UCSD-AML1 (cell line): ENCODE data around the gene KRIT1.
"Not testable (repeated sequence)": the region's sequence is repeated elsewhere in the genome, so short reads cannot be mapped to it uniquely, and the experiment has no call there.

Experiments used
- DNase-seq: peaks from one replicate; lab custom pipeline; 2025; ENCODE audit not compliant: unreplicated experiment; lab: John Stamatoyannopoulos, UW

Gene KRIT1

GRCh38 chr7:92250603-92251002 lies 4.9 kb upstream of the KRIT1 start:
- no peak for DNase-seq

GRCh38 chr7:92246360-92247101 lies 817 bp upstream of the KRIT1 start:
- peak; percentile 35 for DNase-seq

DNA sequence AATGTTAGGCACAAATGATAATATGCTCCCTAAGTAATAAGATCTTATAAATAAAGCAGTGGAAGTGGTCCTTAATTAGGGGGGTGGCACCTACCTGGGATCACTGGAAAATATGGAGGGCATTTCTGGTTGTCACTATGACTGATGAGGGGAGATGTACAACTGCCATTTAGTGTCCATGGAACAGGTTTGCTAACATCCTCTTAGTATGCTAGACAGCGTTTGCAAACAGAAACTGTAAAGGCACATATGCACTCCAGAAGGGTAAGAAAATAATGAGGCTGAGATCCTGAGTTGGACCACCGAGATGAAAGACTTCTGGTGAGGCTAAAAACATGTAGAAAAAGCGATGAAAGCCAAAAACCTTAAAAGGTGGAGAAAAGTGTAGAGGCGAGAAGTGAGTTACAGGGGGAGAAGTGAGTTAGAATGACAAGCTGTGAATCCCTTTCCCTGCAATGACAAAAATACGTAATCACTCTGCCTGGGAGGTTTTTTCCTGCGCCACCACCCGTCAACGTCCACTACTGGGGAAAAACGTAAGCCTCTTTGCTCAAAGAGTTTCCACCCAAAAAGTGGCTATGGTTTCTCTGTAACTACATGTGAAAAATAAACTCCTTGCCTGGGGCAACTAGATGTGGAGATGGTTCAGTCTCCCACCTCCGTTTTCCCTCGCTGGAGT lies 767 bp downstream of the KRIT1 start:
- no peak for DNase-seq

GRCh38 chr7:92242972-92243371 lies 2.7 kb downstream of the KRIT1 start:
- no peak for DNase-seq

DNA sequence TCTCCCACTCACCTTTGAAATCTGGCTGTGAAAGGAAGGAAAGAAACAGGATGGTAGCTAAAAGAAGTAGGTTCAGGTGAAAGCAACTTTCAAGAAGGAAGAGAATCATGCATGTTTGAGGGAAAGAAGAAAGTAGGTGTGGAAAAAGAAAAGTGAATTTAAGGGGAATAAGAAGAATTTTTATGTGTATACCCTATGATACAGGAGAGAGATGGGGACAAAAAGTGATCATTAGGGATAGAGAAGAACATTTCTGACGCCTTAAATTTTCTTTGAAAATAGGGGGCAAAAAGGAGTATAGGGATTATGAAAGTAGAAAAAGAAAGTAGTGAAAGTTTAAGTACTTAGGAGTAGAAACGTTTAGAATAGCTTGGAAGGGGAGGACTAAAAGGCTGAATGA lies 15.2 kb downstream of the KRIT1 start:
- no peak for DNase-seq

DNA sequence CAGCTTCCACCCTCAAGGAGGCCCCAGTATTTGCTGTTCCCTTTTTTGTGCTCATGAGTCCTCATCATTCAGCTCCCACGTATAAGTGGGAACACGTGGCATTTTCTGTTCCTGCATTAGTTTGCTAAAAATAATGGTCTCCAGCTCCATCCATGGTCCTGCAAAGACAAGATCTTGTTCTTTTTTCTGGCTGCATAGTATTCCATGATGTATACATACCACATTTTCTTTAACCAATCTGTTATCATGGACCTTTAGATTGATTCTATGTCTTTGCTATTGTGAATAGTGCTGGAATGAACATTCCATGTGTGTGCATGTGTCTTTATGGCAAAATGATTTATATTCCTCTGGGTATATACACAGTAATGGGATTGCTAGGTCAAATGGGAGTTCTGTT lies 17.0 kb downstream of the KRIT1 start:
- DNase-seq = no peak

- no peak for DNase-seq
Measured at GRCh38 chr7:92228100-92228499, 17.6 kb downstream of the KRIT1 start.

GRCh38 chr7:92226981-92227380 lies 18.7 kb downstream of the KRIT1 start:
- no peak for DNase-seq

DNA sequence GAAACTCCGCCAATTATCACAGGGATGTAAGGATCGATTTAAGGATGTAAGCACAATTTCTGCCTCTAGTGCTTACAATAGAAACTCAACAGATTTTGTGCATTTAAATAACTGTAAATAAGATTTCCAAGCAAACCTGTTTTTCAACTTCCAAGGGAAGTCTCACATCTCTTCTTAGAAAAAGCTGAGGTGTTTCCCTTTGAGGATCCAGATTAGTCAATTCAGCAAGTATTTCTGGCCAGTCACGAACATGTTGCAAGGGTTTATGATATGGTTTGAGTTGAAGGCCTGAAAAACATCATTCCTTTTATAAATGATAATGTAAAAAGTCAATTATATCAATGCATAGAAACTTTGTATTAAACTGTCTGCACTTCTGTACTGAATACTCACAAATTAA lies 23.9 kb downstream of the KRIT1 start:
- no peak for DNase-seq

- no peak for DNase-seq
Measured at GRCh38 chr7:92206672-92207071, 39.0 kb downstream of the KRIT1 start.

DNA sequence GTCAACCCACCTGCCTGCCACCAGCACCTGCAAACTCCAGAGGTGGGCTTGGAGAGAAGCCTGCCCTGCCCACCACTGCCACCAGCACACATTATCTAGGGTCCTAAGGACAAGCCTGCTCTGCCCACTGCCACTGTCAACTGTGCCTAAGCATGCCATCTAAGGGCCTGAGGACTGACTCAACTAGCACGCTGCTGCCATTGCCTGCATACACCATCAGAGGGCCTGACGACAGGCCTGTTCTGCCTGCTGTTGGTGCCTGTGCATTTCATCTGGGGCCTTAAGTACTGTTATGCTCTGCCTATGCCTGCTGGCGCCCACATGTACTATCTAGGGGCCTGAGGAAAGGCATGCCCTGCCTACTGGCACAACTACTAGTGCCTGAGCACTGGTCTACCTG lies 39.7 kb downstream of the KRIT1 start:
- DNase-seq = no peak

DNA sequence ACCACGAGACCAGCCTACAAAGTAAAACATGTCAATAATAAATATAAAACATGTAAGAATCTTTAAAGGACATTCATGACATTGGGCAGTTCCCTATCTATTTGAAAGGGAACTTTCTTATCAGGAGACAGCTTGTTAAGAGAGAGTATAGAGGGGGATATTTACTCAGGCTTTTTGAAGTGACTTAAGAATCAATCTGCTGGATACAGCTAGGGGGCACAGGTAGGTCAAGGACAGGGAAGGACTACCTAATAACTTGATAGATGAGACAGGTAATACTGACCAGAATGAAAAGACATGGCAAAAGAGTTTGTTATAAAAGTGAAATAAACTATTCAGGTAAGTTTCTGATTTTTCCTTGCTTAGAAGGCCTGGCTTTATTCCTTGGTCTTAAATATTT lies 44.9 kb downstream of the KRIT1 start:
- no peak for DNase-seq

DNA sequence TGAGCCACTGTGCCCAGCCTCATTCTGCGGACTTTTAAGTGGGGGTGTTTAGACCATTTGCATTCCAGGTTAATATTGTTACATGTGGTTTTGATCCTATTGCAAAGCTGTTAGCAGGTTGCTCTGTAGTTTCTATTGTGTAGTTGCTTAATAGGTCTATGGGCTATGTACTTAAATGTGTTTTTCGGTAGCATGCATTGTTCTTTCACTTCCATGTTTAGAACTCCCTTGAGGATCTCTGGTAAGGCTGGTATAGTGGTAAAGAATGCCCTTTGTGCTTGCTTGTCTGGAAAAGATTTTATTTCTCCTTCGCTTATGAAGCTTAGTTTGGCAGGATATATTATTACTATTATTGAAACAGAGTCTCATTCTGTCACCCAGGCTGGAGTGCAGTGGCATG lies 53.4 kb downstream of the KRIT1 start:
- no peak for DNase-seq

DNA sequence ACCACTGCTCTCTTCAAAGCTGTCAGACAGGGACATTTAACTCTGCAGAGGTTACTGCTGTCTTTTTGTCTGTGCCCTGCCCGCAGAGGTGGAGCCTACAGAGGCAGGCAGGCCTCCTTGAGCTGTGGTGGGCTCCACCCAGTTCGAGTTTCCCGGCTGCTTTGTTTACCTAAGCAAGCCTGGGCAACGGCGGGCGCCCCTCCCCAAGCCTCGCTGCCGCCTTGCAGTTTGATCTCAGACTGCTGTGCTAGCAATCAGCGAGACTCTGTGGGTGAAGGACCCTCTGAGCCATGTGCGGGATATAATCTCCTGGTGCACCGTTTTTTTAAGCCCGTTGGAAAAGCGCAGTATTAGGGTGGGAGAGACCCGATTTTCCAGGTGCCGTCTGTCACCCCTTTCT lies 56.5 kb downstream of the KRIT1 start:
- not testable (repeated sequence) for DNase-seq

DNA sequence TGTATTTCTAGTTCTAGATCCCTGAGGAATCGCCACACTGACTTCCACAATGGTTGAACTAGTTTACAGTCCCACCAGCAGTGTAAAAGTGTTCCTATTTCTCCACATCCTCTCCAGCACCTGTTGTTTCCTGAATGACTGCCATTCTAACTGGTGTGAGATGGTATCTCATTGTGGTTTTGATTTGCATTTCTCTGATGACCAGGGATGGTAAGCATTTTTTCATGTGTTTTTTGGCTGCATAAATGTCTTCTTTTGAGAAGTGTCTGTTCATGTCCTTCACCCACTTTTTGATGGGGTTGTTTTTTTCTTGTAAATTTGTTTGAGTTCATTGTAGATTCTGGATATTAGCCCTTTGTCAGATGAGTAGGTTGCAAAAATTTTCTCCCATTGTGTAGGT lies 61.4 kb downstream of the KRIT1 start:
- not testable (repeated sequence) for DNase-seq

DNA sequence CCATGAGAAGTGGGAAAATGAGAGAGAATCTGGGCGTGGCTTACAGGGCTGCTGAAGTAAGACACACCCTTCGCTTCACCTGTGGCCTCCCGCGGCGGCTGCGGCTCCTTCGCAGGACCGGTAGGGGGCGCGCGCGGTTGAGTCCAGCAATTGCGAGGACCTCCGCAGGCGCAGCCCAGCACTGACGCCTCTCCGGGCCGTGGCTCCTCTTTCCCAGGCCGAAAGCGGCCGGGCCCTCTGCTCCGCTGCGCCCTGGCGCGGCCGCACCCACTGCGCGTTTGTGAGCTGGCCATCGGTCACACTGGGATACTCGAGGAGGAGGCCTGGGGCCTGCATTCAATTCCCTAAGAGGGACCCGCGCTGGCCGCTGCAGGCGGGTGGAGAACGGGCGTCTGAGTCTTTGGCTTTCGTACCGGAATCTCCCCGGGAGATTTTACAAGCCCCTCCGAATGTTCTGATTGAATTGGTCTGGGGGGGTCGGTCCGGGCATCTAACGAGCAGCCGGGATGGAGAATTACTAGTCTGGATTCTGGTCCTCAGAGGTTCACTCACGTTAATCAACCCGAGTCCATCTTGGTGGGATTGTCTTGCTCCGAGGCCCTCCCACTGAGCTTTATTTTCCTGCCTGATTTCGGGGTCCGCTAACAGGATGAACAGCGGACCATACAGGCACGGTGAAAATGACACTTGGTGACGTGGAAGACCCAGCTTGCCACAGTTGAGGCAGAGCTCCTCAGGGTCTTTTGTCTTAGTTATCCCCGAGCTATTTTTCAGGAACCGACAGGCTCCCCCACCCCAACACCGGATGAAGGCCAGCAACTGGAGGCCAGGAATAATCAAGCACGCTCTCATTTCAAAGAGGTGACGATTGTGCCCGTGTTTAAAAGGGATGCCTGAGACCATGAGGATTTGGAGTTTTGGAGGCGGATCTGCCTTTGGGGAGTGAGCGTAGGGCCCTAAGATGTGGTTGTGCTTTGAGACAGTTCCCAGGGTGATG lies 66.5 kb downstream of the KRIT1 start, which contains the start of gene LRRD1:
TSS of gene LRRD1 (minus strand) at position 215 of the 997 bp plus-strand sequence. CDS start 13,940 bp downstream, outside the sequence.
- DNase-seq = peak; percentile 62

- DNase-seq = no peak
Measured at GRCh38 chr7:92177362-92177761, 68.4 kb downstream of the KRIT1 start.

GRCh38 chr7:92169529-92169928 lies 76.2 kb downstream of the KRIT1 start:
- DNase-seq = not testable (repeated sequence)

DNA sequence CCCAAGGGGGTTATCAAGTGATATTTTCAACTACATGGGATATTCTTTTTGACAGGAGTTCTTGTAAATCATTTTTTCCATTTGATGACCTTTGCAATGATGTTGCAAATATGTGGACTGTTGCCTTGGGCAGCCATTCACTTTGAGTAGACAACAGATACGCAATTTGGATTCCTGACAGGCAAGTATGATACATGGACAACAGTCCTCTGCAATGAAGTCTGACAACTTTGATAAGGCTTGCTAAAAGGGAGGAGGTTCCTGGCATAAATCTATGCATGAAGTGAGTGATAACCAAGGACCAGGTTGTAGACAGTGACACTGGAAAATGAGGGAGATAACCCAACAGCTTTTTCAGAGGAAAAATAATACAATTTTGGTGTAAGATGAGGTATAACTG lies 84.4 kb downstream of the KRIT1 start:
- no peak for DNase-seq

- DNase-seq = no peak
Measured at GRCh38 chr7:92158660-92159575, 86.8 kb downstream of the KRIT1 start.
